Measurements from ENCODE around the gene PPP2R2C. TPM values are rescaled to one million over a fixed set of nuclear protein-coding genes. Genes with fewer than 3 reads are reported as not detected.

The PPP2R2C gene
- total and polyA plus RNA-seq, 2 of the 4 experiments (the other 2 are of a cell fraction), result 0.03 TPM; not detected in 1

GRCh38 chr4:6468376-6468775 lies 4.0 kb downstream of the PPP2R2C start:
- H3K4me3 ChIP-seq (ENCODE audit: insufficient read depth, low read depth, low read length), result no peak overlapping the region
- H4K5ac ChIP-seq (ENCODE audit: low read depth, low read length), result no peak overlapping the region
- no peaks in the 10 kb centered on the region for H3K9me1 ChIP-seq (ENCODE audit: insufficient read depth, low read length)
- H3K4ac ChIP-seq (ENCODE audit: low read depth, low read length), result no peak overlapping the region
- no peaks in the 10 kb centered on the region for H3K36me3 ChIP-seq (ENCODE audit: control insufficient read depth, insufficient read depth, low read length)
- H4K20me1 ChIP-seq (ENCODE audit: insufficient read depth, low read length), result no peaks in the 10 kb centered on the region
- H3K9ac ChIP-seq (ENCODE audit: low read depth, low read length), result no peak overlapping the region
- CTCF ChIA-PET, result interaction anchor here (0.6 kb wide), 1 partner anchor 11 kb away, joined by 3 read pairs; no protein-coding TSS in a partner anchor
- H3K14ac ChIP-seq (replicated peaks; ENCODE audit: low read depth, low read length), result no peak overlapping the region
- H2AK9ac ChIP-seq (replicated peaks; ENCODE audit: low read depth, low read length, poor library complexity), result no peak overlapping the region
- ATAC-seq (ENCODE audit: low read depth), result no peak
- in situ Hi-C loops (cut with MboI; ENCODE audit: low sequenced_read_pairs), result no loop called here
- H3K9me3 ChIP-seq (ENCODE audit: control insufficient read depth, insufficient read depth, low read length), result no peaks in the 10 kb centered on the region
- dilution Hi-C loops (cut with HindIII; ENCODE audit: low sequenced_read_pairs, unreplicated experiment), result no loop called here
- peaks cover 46% of the 10 kb centered on the region for H3K27me3 ChIP-seq (ENCODE audit: control insufficient read depth, insufficient read depth, low read length)
- TF ChIP-seq FOS (IDR thresholded peaks at IDR 0.05; ENCODE audit: low read depth, low read length) (no peak), CEBPB (IDR thresholded peaks at IDR 0.05; ENCODE audit: low read depth, low read length) (no peak), MAFK (IDR thresholded peaks at IDR 0.05; ENCODE audit: low read depth, low read length) (no peak), POLR2A (IDR thresholded peaks at IDR 0.05; ENCODE audit: low read depth, low read length) (no peak), CHD1 (IDR thresholded peaks at IDR 0.05; ENCODE audit: low read depth, low read length) (no peak)
- TF ChIP-seq, protein P1, sequence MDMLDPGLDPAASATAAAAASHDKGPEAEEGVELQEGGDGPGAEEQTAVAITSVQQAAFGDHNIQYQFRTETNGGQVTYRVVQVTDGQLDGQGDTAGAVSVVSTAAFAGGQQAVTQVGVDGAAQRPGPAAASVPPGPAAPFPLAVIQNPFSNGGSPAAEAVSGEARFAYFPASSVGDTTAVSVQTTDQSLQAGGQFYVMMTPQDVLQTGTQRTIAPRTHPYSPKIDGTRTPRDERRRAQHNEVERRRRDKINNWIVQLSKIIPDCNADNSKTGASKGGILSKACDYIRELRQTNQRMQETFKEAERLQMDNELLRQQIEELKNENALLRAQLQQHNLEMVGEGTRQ (IDR thresholded peaks at IDR 0.05; ENCODE audit: low read depth, low read length), result no peak
- intact Hi-C loops (cut with micrococcal nuclease), result no loop called here
- no peaks in the 10 kb centered on the region for H3K4me1 ChIP-seq (ENCODE audit: control insufficient read depth, insufficient read depth, low read length)
- POLR2A ChIA-PET (ENCODE audit: unreplicated experiment), result no interaction called here
- H4K8ac ChIP-seq (ENCODE audit: low read depth in 2 of 2, low read length in 2 of 2), result no peak overlapping the region
- H3K27ac ChIP-seq (ENCODE audit: insufficient read depth, low read length), result no peak overlapping the region
- H3K23ac ChIP-seq (ENCODE audit: low read depth, low read length), result no peak overlapping the region
- no TSS peak for BruUV-seq (replicated peaks)
- H2BK120ac ChIP-seq (ENCODE audit: low read depth, low read length), result no peak overlapping the region
- H2AFZ ChIP-seq (replicated peaks; ENCODE audit: low read length, poor library complexity), result no peak overlapping the region
- H2AK5ac ChIP-seq (ENCODE audit: low read depth, low read length), result no peak overlapping the region
- no peak overlapping the region for H2BK15ac ChIP-seq (ENCODE audit: low read depth, low read length)
- H2BK5ac ChIP-seq (ENCODE audit: low read depth, low read length, poor library complexity, severe bottlenecking), result no peak overlapping the region
- H3K4me2 ChIP-seq (ENCODE audit: low read depth, low read length), result no peak overlapping the region
- no peak overlapping the region for H3K56ac ChIP-seq (ENCODE audit: extremely low read depth, insufficient read depth, low read length)
- no peaks in the 10 kb centered on the region for H3K79me1 ChIP-seq (ENCODE audit: low read depth in 1 of 2, low read length in 2 of 2)
- no peak overlapping the region for H3K18ac ChIP-seq (ENCODE audit: low read depth, low read length)
- no peak overlapping the region for H2BK20ac ChIP-seq (ENCODE audit: low read depth, low read length)
- no peak for DNase-seq
- no peak overlapping the region for H4K91ac ChIP-seq (ENCODE audit: insufficient read depth, low read depth, low read length)
- no CpG with 5 or more reads among the region's 1 CpG for WGBS, 2 experiments (ENCODE audit: extremely low coverage in 2 of 2, insufficient read length in 1 of 2)

Data from IMR-90 (cell line).